Activated naive CD4-positive, alpha-beta T cell treated with anti-CD3 and anti-CD28 coated beads, Interleukin-2, amount 50 U/mL, for 16 hours (primary cell): ENCODE measurements around the gene NUDT1.
A peak's percentile ranks its signal among the peaks of the same experiment; 100 is the strongest.

Experiments
- DNase-seq: peaks from one replicate; pipeline ENCODE4 v3.0.0-alpha.2; 2020

Gene NUDT1

DNA sequence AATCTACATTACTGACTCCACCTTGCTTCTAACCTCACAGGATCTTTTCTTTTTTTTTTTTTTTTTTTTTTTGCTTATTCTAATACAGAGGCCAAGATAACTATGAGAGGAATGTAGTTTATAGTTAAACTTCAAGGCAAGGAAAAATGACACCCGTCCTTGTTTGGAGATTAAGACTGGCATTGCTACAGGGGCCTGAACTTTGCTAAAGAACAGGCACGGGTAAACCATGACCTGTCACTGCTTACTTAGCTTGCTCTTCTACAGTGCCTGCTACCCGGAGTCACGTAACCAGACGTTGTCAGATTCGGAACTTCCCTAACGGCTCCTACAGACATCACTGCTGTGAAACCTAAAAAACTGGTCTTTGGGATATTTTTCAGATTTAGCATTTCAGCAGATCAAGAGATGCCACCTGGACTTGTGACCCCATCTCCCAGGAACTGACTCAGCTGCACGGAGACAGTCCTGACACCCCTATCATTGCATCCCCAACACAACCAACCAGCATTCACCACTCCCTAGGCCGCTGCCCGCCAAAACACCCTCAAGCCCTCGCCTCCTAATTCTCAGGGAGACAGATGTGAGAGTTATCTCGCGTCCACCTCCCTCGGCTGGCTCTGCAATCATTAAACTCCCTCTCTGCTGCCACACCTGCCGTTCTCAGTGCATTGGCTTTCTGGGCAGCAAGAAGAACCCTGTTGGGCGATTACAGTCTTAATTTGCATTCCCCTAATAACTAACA, 36.8 kb upstream of the NUDT1 start:
- no peak for DNase-seq

DNA sequence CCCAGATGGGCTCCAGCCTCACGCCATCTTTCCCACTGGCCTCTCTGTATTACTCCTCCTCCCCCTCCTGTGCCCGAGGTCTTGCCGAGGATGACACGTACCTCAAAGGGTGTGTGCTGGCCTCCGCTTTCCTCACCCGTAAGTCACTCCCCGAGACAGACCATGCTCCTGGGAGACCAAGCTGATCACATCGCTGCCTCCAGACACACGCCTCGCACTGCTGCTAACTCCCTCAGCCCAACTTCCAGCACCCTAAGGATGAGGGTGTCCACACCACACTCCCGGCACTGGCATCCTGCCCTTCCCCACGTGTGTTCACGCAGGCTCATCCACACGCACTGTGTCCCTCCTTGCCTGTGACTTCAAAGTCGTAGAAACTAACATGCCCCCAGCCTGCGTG, 33.3 kb upstream of the NUDT1 start:
- DNase-seq: no peak

DNA sequence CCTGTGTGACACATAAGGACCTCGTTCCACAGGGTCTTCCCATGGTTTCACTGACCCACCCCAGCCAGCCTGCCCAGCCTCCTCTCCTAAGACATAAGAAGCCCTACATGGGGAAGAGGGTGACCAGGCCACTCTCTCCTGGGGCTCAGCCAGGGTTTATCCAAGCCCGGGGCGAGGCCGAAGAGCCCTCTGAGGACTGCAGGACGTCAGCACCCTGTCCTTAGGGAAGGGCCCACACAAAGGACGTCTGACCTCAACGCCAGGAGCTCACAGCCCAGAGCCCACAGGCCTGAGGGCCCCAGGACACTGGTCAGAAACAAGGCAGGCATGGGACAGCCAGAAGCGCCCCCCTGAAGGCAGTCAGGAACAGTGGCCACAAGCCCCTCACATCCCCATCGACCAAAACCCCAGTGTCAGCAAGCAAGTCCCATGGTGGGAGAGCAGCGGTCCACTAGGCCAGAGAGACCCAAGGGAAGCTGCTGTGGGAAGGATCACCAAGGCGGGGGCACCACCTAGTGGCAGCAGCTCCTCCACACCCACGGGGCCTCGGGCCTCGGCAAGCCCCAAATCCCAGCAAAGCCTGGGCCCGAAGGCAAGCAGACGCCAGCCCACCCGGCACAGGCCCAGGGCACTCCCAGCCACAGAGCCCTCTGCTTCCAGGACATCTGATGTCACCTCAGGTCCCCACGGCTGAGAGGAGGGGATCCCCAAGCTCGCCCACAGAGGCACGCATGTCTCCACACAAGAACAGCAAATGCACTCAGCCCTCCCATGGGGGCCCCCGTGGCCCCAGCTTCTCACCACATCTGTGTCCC, 32.7 kb upstream of the NUDT1 start:
- DNase-seq: peak; percentile 36

DNA sequence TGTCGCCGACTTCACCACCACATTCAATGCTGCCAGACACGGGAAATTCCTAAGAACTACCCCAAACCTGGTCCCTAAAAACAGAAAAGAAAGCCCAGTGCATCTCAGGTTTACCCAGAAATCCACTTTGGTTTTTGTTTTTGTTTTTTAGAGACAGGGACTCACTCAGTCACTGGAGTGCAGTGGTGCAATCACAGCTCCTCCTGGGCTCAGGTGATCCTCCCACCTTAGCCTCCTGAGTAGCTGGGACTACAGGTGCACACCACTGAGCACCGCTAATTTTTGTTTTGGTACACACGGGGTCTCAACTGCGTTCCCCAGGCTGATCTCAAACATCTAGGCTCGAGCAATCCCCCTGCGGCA, 32.1 kb upstream of the NUDT1 start:
- no peak for DNase-seq

DNA sequence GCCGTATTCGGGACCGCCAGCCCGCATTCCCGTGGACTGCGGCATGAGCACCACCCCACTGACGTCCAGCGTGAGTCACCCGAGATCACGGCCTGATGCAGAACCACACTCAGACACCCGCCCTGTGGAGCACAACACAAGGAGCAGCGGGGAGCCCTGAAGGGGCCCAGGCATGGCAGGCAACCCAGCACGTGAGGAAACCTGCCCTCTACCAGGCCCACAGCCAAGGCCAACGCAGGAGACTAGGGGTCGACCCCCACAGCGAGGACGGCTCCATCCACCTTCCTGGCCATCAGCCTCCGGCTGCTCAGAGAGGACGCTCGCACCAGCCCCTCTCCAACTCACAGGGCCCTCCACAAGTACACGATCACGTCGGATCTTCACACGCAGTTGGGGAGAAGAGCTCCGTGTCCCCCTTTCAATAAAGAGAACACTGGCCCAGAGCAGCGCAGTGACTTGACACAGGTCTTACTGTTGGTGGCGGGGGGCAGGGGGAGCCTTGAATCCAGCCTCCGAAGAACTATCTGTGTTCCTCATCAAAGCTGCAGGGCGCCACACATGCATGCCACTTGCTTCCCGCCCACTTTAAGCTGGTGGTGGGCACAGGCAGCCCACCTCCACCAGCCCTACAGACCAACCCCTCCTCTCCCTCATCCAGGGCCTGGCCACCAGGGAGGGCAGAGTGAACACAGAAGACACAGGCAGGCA, 31.3 kb upstream of the NUDT1 start:
- DNase-seq: no peak

DNA sequence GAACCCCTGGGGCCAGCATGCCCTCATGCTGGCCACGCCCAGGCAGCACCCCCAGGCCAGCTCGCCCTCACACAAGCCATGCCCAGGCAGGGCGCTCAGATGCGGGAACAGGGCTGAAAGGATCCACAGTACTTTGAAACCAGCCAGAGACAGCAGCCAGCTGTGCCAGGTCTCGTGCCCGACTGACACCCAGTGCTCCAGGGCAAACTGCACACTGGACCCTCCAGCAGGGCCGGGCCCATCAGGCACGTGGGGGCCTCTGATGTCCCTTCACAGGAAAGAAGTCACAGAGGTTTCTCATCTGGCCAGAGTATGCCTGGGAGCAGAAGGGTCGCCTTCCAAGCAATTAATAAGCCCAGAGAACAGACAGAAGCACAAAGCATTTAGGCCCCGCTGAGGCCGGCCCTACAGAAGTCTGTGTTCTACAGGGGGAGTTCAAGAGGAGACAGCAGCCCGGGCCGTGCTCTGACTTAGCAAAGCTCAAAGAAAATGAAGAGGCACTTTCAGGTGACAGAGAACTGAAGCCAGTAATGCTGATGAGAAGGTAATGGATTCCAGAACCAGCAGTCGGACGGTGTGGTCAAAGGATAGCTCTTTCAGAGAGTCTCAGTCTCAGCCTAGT, 30.7 kb upstream of the NUDT1 start:
- DNase-seq: no peak

DNA sequence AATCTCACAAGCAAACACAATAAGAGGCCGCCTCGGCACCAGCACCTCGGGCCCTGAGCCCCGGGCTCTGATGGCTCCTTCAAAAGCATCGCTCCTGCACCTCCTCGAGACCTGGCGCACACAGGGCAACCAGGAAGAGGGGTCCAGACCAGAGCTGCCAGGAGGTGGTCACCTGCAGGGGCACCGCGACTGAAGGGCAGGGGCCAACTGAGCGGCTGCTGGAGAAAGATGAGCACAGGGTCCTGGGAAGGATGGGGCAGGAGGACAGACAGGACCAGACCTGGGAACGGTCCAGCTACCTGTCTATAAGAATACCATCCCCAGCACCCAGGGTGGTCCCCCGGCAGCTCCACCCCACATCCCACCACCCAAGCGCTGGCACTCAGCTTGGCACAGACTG, 30.1 kb upstream of the NUDT1 start:
- DNase-seq: no peak

DNA sequence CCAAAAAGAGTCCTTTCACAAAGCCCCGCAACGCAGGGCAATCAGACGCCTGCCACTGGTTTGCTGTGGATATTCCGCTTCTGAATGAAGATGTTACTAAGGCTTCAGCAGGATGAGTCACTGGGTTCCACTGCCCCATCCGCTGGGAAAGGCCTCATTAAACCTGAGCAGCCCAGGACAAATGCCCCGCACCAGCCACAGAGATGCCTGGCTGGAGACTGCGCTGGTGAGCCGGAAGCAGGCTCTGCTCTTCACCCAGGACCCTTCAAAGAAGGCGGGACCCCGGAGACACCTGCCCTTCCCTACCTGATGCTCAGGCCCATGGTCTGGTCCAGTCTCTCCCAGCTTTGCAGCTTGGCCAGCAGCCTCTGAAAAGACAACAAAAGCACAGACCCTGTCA, 29.1 kb upstream of the NUDT1 start:
- DNase-seq: no peak

DNA sequence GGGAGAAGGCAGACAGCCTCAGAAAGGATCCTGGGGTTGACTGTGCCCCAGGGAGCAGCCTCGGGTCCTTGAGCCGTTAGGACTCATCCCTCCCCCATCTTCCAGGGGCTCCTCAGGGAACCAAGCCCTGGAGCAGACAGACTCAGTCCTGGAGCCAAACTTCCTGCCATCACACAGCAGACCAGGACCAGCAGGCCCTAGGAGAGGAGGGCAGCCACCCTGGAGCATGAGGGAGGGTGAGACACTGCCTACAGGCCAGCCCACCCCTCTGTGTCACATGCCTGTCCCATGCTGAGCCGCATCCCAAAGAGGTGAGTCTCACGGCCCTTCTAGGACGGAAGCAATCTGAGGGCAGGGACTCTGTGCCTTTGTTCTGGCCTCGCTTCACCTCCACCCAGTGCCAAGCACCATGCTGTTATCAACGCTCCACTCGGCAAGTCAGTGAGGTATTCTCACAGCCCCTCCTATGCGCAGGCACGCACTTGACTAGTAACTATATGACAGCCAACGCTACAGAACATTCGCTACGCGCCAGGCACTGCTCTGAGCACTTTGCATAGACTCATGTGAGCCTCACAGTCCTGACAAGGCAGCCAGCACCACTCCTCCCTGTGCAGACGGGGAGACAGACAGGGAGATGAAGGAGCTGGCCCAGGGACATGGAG, 28.3 kb upstream of the NUDT1 start:
- no peak for DNase-seq

DNA sequence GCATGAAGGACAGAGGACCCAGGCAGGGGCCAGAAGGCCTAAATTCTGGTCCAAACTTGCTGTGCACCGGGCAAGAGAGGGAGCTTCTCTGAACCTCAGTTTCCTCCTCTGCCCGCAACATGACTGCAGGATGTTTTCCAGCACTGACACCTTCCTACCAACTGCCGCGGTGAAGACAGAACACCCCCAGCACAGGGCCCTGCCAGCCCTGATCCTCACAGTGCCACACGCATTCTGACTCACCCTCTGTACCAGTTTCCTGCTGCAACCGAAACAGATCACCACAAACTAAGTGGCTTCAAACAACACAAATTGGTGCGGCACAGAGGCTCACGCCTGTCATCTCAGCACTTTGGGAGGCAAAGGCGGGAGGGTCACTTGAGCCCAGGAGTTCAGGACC, 27.4 kb upstream of the NUDT1 start:
- no peak for DNase-seq

DNA sequence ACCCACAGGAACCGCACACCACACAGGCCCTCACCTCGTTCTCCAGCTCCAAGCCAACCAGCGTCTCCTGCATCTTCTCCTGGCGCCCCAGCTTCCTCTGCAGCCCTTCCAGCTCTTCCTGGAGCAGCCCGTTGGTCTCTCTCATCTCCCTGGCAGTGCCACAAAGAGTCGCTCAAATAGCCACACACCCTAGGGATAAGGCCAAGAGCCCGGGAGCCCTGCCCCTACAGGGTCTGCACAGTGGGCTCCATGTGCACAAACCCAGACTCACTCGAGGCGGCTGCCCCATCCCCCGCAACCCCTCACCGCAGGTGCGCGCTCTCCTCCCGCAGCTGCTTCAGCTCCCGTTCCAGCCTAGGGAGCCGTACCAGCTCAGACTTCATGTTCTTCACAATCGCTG, 26.2 kb upstream of the NUDT1 start:
- DNase-seq: no peak

DNA sequence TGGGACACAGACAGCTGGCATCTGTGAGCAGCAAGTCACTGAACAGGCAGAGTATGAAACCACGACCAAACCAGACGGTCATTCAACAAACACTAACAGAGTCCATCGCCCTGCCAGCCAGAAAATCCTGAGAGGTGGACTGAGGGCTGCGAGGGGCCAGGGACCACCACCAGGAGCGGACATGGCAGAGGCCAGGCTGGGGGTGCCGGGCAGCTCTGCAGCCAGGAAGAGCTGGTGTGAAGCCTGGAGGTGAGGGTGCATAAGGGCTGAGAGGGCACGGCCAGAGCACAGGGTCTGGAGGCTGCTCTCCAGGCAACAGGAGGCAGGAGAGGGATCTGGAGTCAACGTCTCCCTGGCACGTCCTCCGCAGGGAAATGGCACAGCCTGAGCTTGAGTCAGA, 24.8 kb upstream of the NUDT1 start:
- no peak for DNase-seq

DNA sequence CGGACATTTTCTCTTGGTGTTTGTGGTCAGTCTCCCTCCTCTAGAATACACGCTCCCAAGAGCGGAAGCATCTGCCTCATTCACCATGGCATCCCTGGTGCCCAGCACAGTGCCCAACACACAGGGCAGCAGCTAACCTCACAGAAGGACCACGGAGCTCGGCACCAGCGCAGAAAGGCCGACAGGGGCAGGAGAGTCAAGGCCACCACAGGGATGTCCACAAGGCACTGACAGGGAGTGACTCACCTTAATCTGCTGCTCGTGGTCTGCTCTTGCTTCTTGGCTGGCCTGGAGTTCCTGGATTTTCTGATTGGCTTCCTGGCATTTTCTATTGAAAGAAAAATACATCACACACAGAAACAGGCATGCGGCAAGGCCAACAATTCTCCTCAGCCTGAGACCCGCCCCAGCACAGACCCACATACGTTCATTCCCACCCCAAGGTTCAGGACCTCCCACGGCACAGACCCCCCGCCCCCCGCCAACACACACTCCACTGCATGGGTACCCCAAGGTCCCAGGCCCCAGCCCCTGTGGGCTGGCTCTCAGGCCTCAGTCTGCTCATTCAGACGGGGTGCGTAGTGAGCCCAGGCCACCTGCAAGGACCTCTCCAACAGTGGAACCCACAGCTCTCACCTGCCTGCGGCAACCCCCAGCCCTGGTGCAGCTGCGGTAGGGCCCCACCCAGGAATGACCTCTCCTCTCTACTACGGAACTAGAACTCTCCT, 24.1 kb upstream of the NUDT1 start:
- DNase-seq: no peak

DNA sequence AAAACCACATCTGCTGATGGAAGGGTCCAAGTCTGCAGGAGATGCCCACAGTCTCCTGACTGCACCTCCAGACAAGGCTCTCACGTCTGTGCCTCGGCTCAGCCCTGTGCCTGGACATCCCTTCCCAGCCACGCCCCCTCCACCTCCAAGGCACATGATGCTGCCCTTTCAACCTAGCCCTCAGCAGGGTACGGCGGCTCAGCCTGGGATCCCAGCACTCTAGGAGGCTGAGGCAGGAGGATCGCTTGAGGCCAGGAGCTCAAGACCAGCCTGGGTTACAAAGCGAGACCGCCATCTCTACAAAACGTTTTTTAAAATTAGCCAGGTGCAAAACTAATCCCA, 23.6 kb upstream of the NUDT1 start:
- no peak for DNase-seq

DNA sequence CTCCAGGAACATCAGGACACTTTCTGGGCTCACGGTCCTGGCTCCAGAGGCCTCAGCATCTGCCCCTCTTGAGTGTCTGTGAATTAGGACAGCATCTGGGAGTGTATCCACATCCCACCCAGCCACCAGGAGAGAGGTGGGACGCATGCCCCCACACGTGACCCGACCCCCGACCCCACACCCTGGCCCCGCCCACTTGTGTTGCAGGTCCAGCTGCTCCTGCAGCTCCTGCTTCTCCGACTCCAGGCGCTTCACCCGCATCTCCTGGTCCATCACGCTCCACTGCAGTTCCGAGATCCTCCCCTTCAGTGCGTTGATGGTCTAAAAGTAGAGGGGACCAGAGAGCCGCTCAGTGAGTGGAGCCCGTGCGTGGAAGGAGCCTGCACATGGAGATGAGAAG, 22.9 kb upstream of the NUDT1 start:
- DNase-seq: no peak

DNA sequence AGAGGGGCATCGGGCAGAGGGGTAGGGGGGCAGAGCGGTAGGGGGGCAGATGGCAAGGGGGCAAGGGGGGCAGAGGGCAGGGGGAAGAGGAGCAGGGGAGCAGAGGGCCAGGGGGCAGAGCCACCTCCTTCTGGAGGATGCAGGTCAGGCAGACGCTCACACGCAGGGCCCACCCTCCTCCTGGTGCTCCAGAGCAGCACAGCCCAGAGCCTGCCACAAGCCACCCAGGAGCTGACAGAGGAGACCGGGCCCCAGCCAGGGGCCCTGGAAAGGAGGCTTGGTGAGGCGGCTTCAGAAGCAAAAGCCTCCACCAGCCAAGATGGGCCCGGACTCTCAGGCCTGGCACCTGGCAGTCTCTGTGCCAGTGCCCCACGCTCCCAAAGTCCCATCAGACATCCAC, 22.4 kb upstream of the NUDT1 start:
- DNase-seq: no peak

DNA sequence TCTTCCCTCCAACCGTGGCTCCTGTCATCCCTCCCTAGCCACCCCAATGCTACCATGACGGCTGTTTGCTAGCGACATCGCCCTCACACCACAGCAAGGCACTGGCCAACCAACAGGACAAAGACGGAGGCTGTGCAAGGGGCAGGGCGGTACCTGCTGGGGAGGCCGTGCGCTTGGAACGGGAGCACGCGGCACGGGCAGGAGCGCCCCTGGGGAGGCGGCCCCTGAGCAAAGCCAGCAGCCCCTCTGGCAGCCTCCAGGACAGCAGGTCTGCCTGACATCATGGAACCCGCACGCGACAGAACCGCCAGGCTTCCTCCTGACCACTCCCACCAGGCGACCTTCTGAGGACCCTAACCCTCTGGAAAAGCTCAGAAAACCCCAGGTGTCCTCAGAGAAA, 22.0 kb upstream of the NUDT1 start:
- no peak for DNase-seq

DNA sequence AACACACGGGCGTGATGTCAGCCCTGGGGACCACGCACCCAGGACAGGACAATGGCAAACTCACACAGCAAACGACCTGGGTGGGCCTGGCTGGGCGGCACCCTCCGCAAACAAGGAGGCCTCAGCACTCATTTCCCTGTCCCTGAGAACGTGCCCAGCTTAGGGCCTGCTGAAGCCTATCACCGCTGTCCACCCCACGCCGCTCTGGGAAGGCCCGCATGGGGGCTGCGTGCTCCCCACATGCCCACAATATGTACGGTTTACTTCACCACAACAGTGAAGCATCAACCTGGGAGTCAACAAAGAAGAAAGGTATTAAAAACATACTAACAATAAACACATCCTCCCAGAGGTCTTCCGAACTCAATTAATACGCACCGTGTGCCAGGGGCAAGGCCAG, 21.5 kb upstream of the NUDT1 start:
- DNase-seq: no peak

DNA sequence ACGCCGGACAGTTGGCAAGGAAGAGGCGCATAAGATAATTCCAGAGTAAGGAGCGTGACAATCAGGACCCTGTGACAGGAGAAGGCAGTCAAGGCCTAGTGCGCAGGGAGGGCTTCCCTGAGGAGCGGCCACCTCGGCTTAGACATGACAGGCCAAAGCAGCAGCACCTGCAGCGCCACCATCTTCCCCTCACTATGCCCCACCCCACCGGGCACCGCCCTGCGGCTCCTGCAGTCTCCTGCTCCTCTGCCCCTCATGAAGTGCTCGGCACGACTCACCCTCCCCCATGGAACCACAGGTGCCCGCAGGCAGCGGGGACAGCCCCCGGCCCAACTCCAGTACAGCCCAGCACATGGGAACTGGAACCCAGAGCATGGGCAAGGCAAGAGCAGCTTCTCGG, 21.1 kb upstream of the NUDT1 start:
- no peak for DNase-seq

DNA sequence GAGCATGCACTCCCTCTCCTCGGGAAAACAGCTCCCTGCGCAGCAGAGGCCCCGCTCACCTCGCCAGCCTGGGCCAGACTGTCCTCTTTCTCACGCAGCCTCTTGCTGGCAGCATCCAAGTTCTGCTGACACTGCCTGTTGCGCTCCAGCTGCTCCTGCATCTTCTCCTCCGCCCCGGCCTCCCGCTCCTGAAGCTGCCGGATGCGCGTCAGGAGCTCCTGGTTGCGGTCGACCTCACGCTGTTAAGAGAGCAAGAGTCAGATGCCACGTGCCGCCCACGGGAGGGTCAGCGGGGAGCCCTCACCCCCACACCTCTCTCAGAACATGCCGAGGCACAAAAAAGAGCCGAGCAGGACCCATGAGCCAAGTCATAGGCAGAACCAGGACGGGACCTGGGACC, 19.5 kb upstream of the NUDT1 start:
- no peak for DNase-seq

DNA sequence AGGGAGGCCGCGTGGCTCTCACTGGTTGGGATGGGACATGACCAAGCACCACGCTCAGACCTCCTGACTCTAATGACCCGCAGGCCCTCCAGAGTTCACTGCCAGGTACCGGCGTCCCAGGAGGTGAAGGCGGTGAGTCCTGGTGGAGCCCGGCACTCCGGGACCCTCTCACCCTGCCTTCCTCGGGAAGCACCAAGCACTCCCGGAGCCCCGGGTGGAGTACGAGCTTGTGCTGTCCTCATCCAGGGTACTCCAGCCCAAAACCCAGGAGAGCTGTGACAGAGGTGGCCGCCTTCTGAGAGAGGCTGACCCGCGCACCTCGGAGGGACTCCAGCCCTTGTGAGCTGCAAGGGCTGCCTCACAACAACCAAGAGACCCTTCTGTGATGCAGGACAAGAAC, 18.7 kb upstream of the NUDT1 start:
- DNase-seq: no peak

DNA sequence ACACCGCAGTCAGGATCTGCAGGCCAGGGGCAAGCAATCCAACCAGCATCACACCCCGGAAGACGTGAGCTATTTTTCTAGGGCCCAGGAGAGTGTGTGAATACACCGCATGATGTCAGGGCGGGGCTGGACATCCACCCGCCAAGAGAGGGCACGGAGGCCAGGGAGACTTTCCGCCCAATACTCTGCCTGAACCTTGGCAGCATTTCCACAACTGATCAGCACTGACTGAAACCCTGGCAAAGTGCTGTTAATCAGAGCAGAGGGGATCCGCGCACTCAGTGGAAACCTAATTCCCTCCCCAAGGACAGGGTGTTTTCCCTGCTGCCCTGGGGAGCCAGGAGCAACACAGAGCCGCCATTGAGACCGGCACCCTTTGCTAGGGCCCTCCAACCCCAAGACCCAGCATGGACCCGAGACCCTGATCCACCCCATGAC, 17.5 kb upstream of the NUDT1 start:
- DNase-seq: no peak

DNA sequence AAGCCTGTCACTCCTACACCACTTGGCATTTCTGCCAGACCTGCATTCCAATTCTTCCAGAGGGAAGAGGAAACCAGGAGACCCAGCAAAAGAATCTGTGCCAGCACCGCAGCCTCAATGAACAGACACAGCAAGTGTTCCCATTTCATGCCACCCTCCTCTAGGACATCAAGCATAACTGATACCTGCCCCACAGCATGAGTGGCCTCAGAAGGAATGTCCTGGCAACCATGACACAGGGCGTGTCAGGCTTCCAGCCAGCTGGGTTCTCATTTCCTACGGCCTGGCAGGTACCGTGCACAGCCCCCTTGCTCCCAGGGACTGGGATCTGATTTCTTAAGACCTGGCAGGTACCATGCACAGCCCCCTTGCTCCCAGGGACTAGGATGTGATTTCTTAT, 17.1 kb upstream of the NUDT1 start:
- DNase-seq: no peak
